Measurements from ENCODE around the gene WDR47.
"Not testable (repeated sequence)": the region's sequence is repeated elsewhere in the genome, so short reads cannot be mapped to it uniquely, and the experiment has no call there.

WDR47 gene

DNA sequence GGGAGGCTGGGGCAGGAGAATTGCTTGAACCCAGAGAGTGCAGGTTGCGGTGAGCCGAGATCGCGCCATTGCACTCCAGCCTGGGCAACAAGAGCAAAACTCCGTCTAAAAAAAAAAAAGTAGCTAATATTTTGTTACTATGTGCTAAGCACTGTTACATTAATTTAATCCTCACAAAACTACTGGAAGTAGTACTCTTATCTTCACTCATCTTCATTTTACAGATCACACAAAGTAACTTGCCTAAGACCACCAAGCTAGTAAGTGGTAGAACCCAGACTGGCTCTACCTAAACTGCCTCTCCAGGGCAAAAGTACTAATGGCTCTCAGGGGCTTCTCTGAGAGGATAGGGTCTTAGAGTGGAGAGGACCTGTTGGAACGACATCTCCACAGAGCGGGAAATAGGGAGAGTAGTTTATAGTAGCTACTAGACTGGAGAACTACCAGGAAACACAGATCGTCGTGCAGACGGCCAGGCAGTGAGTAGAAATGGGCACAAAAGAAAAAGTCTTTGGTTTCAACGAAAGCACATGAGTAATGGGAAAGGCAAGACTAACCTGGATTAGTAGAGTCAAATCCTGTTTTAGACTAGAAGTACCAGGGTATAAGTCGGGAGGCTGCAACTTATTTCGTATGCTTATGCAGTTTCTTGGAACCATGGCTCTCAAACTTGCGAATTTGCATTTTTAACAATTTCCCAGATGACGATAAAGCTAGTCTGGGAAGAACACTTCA is 80.0 kb downstream of the WDR47 start:
- no peak for DNase-seq

DNA sequence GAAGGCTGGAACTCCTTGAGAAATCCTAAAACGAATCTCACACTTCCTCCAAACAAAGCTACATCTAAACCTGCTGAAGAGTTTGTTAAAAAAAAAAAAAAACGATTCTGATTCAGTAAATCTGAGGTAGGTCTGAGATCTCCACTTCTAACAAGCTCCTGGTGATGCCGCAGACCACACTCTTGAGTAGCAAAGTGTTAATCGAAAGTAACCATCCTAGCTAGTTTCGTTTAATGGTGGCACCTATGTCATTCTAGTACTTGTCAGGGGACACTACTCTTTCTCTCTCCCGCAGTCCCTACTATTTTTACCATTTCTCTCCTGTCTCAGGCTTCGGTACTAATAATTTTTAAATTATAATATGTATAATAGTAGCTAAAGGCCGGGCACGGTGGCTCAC is 80.7 kb downstream of the WDR47 start:
- DNase-seq, result no peak

DNA sequence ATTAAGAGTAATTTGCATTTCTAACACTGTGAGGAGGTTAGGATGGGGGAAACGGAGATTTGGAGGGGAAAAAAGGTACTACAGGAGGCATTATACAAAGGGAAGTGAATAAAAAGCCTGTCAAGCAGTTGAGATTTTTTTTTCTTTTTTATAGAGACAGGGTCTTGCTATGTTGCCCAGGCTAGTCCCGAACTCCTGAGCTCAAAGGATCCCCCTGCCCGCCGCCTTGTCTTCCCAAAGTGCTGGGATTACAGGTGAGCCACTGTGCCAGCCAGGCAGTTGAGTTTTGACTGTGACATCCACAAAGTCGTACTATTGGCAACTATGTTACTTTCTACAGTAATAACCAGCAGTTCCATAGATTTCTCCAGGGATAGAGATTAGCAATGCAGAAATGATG is 81.2 kb downstream of the WDR47 start:
- no peak for DNase-seq

DNA sequence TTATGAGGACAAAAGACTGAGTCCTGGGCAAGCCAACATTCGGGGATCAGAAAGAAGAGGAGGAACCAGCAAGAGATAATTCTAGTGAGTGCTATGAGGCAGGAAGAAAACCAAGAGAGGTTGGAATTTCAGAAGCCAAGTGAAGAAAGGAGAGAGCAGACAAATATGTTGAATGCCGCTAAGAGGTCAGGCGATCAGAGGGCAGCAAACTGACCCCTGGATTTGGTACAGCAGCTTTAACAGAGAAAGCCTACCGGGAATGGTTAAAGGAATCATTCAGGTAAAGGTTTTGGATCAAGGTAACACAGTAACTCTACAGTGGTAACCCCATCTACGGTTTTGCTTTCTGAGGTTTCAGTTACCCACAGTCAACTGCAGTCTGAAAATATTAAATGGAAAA is 84.0 kb downstream of the WDR47 start:
- no peak for DNase-seq

DNA sequence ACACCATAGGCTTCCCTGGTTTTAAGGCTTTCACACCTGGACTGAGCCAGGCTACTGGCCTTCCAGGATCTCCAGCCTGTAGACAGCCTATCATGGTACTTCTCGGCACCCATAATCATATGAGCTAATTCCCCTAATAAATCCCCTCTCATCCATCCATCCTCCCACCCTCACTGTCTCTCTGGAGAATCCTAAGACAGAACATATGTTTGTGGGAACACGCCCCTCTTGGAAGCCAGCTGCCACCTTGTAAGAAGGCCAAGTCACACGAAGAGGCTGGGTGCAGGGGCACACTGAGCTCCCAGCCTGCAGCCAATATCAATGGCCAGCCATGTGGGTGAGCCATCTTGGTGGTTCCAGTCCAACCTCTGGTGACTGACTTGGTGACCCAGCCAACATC is 86.0 kb downstream of the WDR47 start:
- DNase-seq, result no peak

DNA sequence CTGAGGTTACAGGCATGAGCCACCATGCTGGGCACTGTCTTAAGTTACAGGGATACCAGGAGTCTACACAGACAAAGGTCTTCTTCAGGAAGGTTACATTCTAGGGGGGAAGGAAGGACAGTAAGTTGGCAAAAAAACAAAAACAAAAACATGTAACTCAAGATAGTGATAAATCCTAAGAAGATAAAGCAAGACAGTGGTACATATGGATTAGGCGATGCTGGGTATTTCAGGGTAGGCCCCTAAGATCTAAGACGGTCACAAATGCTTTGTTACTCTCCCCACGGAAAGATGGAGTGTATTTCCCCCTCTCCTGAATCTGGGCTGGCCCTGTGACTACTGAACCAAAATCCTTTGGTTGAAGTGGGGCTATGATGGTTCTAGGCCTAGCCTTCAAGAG is 86.8 kb downstream of the WDR47 start:
- no peak for DNase-seq

DNA sequence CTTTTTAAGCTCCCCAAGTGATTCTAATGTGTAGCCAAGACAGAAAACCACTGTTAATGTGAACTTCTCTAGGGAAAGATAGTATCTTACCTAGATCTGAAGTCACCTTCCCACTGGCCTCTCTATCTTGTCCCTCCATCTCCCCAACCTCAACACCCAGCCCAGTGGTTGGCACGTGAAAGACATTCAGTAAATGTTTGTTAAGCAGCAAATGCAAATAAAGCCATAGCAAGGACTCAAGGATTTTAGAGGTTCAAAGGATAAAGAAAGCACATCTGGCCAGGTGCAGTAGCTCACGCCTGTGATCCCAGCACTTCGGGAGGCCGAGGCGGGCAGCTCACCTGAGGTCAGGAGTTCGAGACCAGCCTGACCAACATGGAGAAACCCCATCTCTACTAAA is 88.5 kb downstream of the WDR47 start:
- no peak for DNase-seq

DNA sequence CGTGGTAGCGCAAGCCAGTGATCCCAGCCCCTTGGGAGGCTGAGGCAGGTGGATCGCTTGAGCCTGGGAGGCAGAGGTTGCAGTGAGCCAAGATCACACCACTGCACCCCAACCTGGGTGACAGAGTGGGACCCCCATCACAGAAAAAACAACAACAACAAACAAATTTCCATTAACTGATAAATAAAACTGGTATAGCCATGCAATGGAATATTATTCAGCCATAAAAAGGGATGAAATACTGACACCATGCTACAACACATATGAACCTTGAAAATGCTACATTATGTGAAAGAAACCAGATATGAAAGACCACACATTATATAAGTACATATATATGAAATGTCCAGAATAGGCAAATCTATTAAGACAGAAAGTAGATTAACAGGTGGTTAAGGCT is 90.7 kb downstream of the WDR47 start:
- no peak for DNase-seq

DNA sequence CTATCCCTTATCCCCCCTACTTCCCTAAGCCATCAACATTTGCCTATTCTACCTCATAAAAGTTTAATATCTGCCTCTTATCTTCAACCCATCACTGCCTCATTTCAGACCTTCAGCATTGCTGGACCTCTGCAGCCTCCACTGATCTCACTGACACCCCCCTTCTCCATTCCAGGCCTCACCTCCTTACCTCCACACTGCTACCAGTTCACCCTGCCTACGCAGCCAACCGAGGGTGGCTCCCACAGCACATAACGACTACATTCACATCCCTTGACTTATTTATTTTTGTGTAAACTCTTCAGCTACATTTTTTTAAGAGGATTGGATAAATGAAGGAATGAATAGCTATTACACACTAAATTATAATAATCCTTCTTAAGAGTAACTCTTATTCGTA is 92.9 kb downstream of the WDR47 start:
- no peak for DNase-seq

DNA sequence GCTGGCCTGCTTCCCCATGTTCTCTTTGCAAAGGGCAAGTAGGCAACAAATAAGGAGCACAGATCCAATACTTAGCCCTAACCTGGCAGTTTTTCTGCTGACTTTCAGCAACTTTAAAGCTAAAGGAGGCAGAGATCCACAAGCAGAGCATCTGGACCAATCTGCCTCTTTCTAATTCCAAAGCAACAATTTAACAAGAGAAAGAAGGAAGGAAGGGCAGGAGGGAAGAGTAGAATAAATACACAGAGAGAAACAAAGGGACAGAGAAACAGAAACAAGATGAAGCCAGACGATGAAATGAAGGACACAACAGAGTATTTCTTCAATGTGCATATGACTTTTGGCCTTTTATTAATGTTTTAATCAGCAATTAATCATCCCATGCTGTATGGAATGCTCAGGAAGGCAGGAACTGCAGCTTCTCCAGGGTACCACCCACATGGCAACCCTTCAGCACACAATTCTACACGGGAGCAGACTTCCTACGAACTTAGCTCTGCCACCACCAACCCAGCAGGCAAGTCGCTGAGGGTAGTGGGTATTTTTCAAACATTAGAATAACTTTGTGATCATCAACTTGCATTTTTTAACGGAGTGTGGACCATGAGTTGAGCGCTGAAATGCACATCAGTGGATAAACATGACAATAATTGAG is 93.9 kb downstream of the WDR47 start:
- no peak for DNase-seq

DNA sequence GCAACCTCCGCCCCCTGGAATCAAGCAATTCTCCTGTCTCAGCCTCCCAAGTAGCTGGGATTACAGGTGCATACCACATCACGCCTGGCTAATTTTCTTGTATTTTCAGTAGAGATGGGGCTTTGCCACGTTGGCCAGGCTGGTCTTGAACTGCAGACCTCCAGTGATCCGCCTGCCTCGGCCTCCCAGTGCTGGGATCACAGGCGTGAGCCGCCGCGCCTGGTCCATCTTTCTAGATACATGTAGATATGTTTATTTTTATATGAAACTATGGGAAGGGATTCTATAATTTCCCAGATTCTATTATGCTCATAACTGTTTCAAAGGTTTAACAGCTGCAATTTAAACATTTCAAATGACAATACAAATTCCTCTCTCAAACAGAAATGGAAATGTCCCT is 105.7 kb downstream of the WDR47 start:
- no peak for DNase-seq

DNA sequence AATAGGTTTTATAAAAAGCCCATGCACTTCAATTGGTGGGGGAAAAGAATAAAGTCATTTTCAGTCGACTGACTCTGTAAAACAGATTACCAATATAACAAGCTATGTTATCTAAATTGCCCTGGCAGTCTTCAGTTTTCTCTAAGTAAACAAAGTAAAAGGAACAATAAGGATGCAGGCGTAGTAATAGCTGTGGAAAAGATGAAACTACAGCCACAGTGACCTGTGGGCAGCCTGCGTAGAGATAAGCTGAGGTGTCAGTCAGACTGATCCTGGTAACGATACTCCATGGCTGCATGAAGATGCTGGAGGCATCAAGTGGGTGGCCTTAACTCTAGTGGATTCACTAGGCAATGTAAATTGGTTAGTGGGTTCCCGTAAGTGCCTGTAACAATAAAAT is 108.0 kb downstream of the WDR47 start:
- DNase-seq, result no peak

DNA sequence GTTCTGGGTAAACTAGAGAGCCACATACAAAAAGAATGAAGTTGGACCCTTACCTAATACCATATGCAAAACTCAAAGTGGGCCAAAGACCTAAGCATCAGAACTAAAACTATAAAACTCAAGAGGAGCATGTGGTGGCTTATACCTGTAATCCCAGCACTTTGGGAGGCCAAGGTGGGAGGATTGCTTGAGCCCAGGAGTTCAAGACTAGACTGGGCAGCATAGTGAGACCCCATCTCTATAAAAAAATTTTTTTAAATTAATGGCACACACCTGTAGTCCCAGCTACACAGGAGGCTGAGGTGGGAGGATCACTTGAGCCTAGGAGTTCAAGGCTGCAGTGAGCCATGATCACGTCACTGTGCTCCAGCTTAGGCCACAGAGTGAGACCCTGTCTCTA is 114.3 kb downstream of the WDR47 start:
- not testable (repeated sequence) for DNase-seq

DNA sequence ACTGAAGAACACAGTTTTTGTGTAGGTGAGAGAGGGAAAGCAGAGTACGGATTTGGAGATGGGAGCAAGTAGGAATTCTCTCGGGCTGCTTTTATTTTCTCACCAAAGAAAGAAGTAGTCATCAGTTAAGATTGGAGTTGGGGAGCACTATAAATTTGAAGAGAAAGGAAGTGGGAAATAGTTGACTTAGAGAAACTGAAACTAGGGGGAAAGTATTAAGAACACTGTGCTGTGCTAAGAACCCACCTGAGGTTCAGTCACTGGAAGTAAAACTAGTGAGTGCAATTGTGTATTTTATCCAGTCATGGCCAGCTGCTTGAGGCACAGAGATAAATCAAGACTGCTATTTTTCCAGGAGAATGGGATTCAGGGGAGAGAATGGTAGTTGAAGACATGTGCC is 116.0 kb downstream of the WDR47 start:
- DNase-seq, result peak; percentile 5

All from MV-4-11 (cell line).